Skeletal muscle satellite cell (primary cell): Measurements from ENCODE around the gene CHP1.
"Not testable (repeated sequence)": the region's sequence is repeated elsewhere in the genome, so short reads cannot be mapped to it uniquely, and the experiment has no call there.

Experiments
- H3K27me3 ChIP-seq: 2 replicates; pipeline ENCODE4 v1.7.0; 2013; ENCODE audit warnings: low read length; ENCODE audit not compliant: control insufficient read depth, insufficient read depth
- H3K36me3 ChIP-seq: 2 replicates; pipeline ENCODE4 v1.7.0; 2013; ENCODE audit warnings: mild to moderate bottlenecking, control low read depth, low read length; ENCODE audit not compliant: insufficient read depth
- H3K4me1 ChIP-seq: 2 replicates; pipeline ENCODE4 v1.7.0; 2013; ENCODE audit warnings: low read length; ENCODE audit not compliant: control insufficient read depth, insufficient read depth
- H3K4me2 ChIP-seq: 2 replicates; pipeline ENCODE4 v1.7.0; 2013; ENCODE audit warnings: mild to moderate bottlenecking, low read length
- H3K4me3 ChIP-seq: 2 replicates; pipeline ENCODE4 v1.7.0; 2013; ENCODE audit warnings: low read length
- H3K9ac ChIP-seq: 2 replicates; pipeline ENCODE4 v1.7.0; 2013; ENCODE audit warnings: mild to moderate bottlenecking, low read depth, low read length, moderate library complexity
- H3K9me3 ChIP-seq: replicated peaks from 2 replicates; pipeline ENCODE4 v1.7.0; 2013; ENCODE audit warnings: mild to moderate bottlenecking, control low read depth, low read length

CHP1 gene

DNA sequence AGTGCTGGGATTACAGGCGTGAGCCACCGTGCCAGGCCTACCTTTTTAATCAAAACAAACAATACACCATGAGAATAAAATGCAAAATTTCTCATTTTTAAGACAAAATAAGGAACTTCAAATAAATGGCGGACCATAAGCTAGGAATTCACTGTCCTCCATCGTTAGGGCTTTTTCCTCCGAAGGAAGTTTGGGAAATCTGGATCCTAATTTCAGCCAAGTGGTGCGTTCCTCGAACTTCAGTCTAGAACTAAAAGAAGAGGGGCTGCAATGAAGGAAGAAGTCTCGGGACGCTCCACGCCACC lies 771 bp upstream of the CHP1 start:
- Histone ChIP-seq H3K27me3 (peaks cover 13% of the 10 kb centered on the region), H3K9me3 (no peaks in the 10 kb centered on the region), H3K4me2 (peak overlapping the region; percentile 87), H3K4me3 (peak overlapping the region; percentile 99), H3K9ac (peak overlapping the region; percentile 24), H3K4me1 (peaks cover 18% of the 10 kb centered on the region), H3K36me3 (no peaks in the 10 kb centered on the region)

DNA sequence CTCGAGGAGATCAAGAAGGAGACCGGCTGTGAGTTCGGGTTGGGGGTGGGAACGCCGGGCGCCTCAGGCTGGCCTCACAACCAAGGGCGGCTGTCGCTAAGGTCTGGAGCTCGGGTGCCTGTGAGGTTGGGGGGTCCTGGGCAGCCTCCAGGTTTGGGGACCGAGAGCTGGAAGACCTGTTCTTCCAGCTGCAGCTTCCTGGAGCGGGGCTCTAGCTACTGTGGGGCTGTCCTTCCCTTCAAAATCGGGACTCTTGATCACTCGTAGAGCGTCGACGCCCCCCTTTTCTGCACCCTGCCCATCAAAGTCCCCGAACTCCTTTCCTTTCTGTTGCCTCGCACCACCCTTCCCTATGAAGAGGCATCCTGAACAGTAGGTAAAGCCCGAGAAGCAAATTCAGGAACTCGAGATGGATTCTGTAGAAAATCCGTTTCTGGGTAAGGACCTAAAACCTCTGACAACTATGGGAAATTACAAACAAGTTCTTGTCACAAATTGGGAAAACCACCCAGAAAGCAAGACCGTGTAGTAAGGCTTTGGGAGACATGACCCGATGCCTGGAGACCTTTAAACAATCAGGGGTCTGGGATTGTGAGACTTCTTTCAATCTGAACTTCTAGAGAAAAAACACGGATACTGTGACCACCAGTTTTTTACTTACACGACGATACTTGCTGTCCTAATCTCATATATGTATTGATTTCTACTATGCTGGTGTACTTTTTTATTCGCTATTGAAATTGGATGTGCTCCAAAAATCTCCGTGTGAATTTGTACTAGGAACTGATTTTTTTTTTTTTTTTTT lies 556 bp downstream of the CHP1 start:
- H3K4me2 ChIP-seq: peak overlapping the region; percentile 87
- H3K27me3 ChIP-seq: peaks cover 8% of the 10 kb centered on the region
- H3K4me3 ChIP-seq: peak overlapping the region; percentile 99
- H3K36me3 ChIP-seq: no peaks in the 10 kb centered on the region
- H3K9ac ChIP-seq: peak overlapping the region; percentile 91
- peaks cover 18% of the 10 kb centered on the region for H3K4me1 ChIP-seq
- H3K9me3 ChIP-seq: no peaks in the 10 kb centered on the region

GRCh38 chr15:41233367-41233771 lies 2.3 kb downstream of the CHP1 start:
- no peak overlapping the region for H3K9ac ChIP-seq
- H3K4me3 ChIP-seq: no peak overlapping the region
- H3K9me3 ChIP-seq: no peaks in the 10 kb centered on the region
- H3K4me1 ChIP-seq: peaks cover 18% of the 10 kb centered on the region
- H3K4me2 ChIP-seq: peak overlapping the region; percentile 87
- H3K27me3 ChIP-seq: peaks cover 3% of the 10 kb centered on the region
- H3K36me3 ChIP-seq: no peaks in the 10 kb centered on the region

DNA sequence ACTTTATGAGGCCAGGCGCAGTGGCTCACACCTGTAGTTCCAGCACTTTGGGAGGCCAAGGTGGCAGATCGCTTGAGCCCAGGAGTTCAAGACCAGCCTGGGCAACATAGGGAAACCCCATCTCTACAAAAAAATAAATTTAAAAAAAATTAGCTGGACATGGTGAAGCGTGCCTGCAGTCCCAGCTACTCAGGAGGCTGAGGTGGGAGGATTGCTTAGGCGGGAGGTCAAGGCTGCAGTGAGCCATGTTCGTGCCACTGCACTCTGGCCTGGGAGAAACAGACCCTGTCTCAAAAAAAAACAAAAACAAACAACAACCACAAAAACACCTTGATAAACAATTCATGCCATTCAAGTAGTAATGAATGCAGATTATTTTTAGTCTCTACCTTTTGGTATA lies 4.2 kb downstream of the CHP1 start:
- not testable (repeated sequence) for H3K4me3 ChIP-seq, H3K9me3 ChIP-seq, H3K36me3 ChIP-seq, H3K9ac ChIP-seq, H3K4me2 ChIP-seq, H3K27me3 ChIP-seq
- peaks cover 18% of the 10 kb centered on the region for H3K4me1 ChIP-seq

DNA sequence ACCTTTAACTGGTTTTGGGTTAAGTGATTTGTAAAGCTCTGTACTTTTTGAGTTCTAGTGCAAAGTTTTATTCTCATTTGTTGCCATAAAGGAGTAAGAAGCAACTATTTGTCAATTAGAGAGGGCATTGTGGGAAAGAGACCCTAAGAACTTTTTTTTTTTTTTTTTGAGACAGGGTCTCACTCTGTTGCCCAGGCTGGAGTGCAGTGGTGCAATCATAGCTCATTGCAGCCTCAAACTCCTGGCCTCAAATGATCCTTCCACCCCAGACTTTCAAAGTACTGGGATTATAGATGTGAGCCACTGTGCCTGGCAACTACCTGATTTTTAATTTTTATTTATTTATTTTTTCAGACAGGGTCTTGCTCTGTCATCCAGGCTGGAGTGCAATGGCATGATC lies 4.9 kb downstream of the CHP1 start:
- Histone ChIP-seq H3K4me2 (no peak overlapping the region), H3K4me3 (no peak overlapping the region), H3K27me3 (no peaks in the 10 kb centered on the region), H3K9ac (no peak overlapping the region), H3K4me1 (peaks cover 12% of the 10 kb centered on the region), H3K36me3 (no peaks in the 10 kb centered on the region), H3K9me3 (no peaks in the 10 kb centered on the region)

- H3K4me2 ChIP-seq: no peak overlapping the region
- H3K9ac ChIP-seq: no peak overlapping the region
- no peaks in the 10 kb centered on the region for H3K36me3 ChIP-seq
- H3K9me3 ChIP-seq: no peaks in the 10 kb centered on the region
- H3K27me3 ChIP-seq: no peaks in the 10 kb centered on the region
- H3K4me3 ChIP-seq: no peak overlapping the region
- peaks cover 6% of the 10 kb centered on the region for H3K4me1 ChIP-seq
Observed at GRCh38 chr15:41238100-41238499, 7.0 kb downstream of the CHP1 start.

DNA sequence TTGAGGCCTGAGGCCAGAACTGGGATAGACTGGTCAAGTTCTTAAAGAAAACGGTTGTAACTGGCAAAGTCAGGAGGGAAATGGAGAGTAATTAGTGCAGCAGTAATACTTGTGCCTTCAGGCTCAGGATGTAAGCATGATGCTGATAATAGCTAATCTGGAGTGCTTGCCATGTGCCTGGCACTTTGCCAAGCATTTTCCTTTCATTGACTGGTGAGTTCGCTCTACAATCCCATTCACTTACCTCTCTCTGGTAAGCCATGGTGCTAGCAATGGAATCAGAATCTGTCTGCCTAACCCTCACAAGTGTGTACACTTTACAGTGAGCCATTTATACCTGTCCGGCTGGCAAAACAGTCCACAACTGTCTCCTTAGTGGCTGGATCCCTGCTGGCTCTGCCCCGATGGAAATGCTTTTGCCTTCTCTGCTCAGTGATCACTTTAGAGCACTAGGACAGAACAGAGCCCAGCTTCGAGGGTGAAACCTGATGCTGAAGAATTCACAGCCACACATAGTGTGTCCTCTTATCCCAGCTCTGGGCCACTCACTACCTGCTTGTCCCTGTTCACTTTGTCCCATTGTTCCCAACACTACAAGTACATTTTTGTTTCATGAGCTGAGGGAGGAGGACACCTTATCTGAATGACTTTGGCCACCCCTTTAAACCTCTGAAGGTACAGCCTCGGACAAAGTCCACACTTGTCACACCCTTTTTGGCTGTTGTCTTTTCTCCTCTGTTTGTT lies 10.3 kb downstream of the CHP1 start:
- Histone ChIP-seq H3K4me2 (no peak overlapping the region), H3K4me1 (no peaks in the 10 kb centered on the region), H3K4me3 (no peak overlapping the region), H3K36me3 (peaks cover 5% of the 10 kb centered on the region), H3K9me3 (no peaks in the 10 kb centered on the region), H3K9ac (no peak overlapping the region), H3K27me3 (no peaks in the 10 kb centered on the region)

GRCh38 chr15:41250745-41251144 lies 19.7 kb downstream of the CHP1 start:
- H3K4me3 ChIP-seq, H3K9ac ChIP-seq, H3K36me3 ChIP-seq, H3K27me3 ChIP-seq, H3K9me3 ChIP-seq, H3K4me1 ChIP-seq, H3K4me2 ChIP-seq: not testable (repeated sequence)

DNA sequence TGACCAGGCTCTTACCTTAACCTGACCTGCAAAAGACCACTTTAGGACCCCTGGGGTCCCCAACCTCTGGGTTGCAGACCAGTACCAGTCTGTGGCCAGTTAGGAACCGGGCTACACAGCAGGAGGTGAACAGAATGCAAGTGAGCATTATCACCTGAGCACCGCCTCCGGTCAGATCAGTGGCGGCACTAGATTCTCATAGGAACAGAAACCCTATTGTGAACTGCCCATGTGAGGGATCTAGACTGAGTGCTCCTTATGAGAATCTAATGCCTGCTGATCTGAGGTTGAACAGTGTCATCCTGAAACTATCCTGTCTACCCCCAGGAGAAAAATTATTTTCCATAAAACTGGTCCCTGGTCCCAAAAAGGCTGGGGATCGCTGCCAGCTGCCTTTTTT lies 20.3 kb downstream of the CHP1 start:
- no peak overlapping the region for H3K4me2 ChIP-seq
- H3K4me1 ChIP-seq: peaks cover 10% of the 10 kb centered on the region
- H3K9me3 ChIP-seq: no peaks in the 10 kb centered on the region
- no peak overlapping the region for H3K9ac ChIP-seq
- no peaks in the 10 kb centered on the region for H3K27me3 ChIP-seq
- H3K36me3 ChIP-seq: peaks cover 6% of the 10 kb centered on the region
- no peak overlapping the region for H3K4me3 ChIP-seq

- Histone ChIP-seq H3K27me3 (no peaks in the 10 kb centered on the region), H3K9me3 (no peaks in the 10 kb centered on the region), H3K36me3 (peaks cover 12% of the 10 kb centered on the region), H3K4me2 (no peak overlapping the region), H3K4me1 (peaks cover 10% of the 10 kb centered on the region), H3K9ac (no peak overlapping the region), H3K4me3 (no peak overlapping the region)
Observed at GRCh38 chr15:41254560-41254959, 23.5 kb downstream of the CHP1 start.

- Histone ChIP-seq H3K27me3 (no peaks in the 10 kb centered on the region), H3K9ac (no peak overlapping the region), H3K9me3 (no peaks in the 10 kb centered on the region), H3K4me1 (peaks cover 5% of the 10 kb centered on the region), H3K36me3 (peaks cover 12% of the 10 kb centered on the region), H3K4me3 (no peak overlapping the region), H3K4me2 (no peak overlapping the region)
Observed at GRCh38 chr15:41256103-41256502, 25.0 kb downstream of the CHP1 start.

DNA sequence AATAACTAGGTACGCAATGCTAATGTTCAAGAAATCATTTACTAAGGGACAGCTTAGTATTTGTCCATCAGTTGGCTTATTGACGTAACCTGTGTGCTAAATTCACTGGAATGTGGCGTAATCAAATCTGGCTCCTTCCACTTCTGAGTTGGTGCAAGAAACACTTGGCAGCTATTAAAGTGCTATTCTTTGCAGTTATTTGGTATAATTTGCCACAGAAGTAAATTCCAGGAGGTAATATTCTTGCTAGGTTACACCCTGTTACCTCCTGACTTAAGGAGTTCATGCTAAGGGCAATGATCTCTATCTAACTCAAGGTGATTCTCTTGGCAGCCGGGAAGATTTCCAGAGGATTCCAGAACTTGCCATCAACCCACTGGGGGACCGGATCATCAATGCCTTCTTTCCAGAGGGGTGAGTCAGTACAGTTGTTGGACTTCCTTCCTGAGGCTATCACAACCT lies 25.5 kb downstream of the CHP1 start:
- H3K9ac ChIP-seq: no peak overlapping the region
- no peak overlapping the region for H3K4me3 ChIP-seq
- H3K27me3 ChIP-seq: no peaks in the 10 kb centered on the region
- peaks cover 5% of the 10 kb centered on the region for H3K4me1 ChIP-seq
- H3K4me2 ChIP-seq: no peak overlapping the region
- H3K9me3 ChIP-seq: no peaks in the 10 kb centered on the region
- peaks cover 12% of the 10 kb centered on the region for H3K36me3 ChIP-seq
